HG03039 (cell line): ENCODE measurements around the gene FOXP4.

ENCODE experiments used
- ATAC-seq: cut with Tn5 transposase; IDR thresholded peaks from one replicate; pipeline ENCODE4 v1.9.1; 2021; ENCODE audit warnings: mild to moderate bottlenecking, moderate library complexity; ENCODE audit not compliant: unreplicated experiment

The FOXP4 gene

GRCh38 chr6:41623330-41623729 is 77.1 kb downstream of the FOXP4 start:
- ATAC-seq, result no peak

GRCh38 chr6:41624621-41625380 is 78.6 kb downstream of the FOXP4 start:
- ATAC-seq, result no peak

GRCh38 chr6:41625442-41625841 is 79.3 kb downstream of the FOXP4 start:
- no peak for ATAC-seq

DNA sequence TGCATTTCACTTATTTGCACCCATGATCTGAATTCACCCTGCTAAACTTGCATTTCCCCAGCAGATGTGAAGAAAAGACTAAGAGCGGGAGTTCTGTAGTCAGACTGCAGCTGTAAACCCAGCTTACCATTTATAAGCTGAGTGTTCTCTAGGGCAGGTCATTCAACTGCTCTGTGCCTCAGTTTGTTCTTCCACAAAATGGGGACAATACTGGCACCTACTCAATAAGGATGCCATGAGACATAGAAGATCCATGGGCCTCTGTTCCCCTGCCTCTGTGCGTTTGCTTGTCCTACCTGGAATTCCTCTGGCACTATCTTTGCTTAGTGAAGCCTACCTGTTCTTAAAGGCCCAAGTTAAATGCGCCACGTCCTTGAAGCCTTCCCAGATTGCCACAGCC is 79.8 kb downstream of the FOXP4 start:
- ATAC-seq, result no peak

DNA sequence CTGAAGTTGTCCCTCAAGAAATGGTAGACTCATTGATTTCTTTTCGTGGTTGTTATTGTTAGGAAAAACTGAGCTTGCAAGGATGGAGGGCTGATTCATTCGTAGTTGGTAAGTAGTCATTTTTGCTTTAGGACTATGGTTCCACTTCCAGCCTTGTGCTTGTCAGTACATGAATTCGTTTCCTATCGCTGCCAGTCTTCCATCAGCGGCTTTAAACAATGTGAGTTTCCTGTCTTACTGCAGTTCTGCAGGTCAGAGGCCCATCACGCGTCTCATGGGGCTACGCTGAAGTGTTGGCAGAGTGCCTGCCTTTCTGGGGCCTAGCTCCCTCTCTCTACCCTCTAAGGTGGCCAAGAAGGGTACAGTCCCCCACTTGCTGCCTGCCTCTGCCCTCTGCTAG is 80.7 kb downstream of the FOXP4 start:
- no peak for ATAC-seq

- ATAC-seq, result no peak
These were observed 82.9 kb downstream of the FOXP4 start for GRCh38 chr6:41629128-41629527.

GRCh38 chr6:41630069-41630468 is 83.9 kb downstream of the FOXP4 start:
- ATAC-seq, result no peak

- ATAC-seq, result no peak
These were observed 84.8 kb downstream of the FOXP4 start for GRCh38 chr6:41630946-41631345.

- ATAC-seq, result no peak
These were observed 87.0 kb downstream of the FOXP4 start for GRCh38 chr6:41633056-41633634.

DNA sequence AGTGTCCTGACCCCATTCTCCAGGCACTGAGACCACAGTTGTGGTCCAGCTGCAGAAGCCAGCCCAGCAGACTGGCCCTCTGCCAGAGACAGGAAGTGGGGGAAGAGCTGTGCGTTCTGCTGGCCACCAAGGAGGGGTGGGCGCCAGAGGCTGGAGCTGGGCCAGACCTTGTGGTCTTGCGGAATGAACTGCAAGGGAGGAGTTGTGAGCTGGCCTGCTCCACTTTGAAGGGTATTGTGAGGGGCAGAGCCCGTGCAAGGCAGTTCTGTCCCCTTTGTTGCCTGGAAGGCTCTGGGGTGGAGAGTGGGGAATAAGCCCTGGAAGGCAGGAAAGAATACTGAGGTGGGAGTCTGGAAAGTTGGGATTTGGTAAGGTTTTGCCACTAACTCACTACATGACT is 88.5 kb downstream of the FOXP4 start:
- ATAC-seq, result no peak

- ATAC-seq, result no peak
These were observed 89.2 kb downstream of the FOXP4 start for GRCh38 chr6:41635365-41635764.

GRCh38 chr6:41636833-41637193 is 90.6 kb downstream of the FOXP4 start:
- no peak for ATAC-seq

GRCh38 chr6:41637194-41638001 is 91.2 kb downstream of the FOXP4 start:
- no peak for ATAC-seq

- ATAC-seq, result no peak
These were observed 92.1 kb downstream of the FOXP4 start, which contains the start of gene MDFI for GRCh38 chr6:41638002-41638934. MDFI (plus strand) TSS chr6:41638468; CDS start chr6:41638750, 282 bp downstream.

GRCh38 chr6:41638935-41639808 is 93.0 kb downstream of the FOXP4 start:
- ATAC-seq, result no peak

- no peak for ATAC-seq
These were observed 93.7 kb downstream of the FOXP4 start for GRCh38 chr6:41639809-41640371.

DNA sequence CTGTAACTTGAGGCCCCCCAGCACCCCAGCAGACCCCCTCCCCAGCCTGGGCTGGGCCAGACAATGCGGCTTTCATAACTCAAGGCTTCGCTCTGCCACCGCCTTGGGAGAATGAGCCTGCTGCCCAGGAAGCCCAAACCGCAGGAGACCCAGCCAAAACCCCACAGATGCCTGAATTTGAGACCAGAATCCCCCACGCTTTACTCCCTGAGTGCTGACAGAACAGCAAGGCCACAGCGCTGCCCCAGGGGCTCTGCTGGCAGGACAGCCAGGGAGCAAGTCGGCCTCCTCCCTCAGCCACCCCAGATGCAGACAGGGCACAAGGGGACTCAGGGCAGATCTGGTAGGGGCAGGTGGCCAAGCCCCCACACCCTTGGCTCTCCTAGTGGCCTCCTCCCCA is 94.2 kb downstream of the FOXP4 start:
- no peak for ATAC-seq

DNA sequence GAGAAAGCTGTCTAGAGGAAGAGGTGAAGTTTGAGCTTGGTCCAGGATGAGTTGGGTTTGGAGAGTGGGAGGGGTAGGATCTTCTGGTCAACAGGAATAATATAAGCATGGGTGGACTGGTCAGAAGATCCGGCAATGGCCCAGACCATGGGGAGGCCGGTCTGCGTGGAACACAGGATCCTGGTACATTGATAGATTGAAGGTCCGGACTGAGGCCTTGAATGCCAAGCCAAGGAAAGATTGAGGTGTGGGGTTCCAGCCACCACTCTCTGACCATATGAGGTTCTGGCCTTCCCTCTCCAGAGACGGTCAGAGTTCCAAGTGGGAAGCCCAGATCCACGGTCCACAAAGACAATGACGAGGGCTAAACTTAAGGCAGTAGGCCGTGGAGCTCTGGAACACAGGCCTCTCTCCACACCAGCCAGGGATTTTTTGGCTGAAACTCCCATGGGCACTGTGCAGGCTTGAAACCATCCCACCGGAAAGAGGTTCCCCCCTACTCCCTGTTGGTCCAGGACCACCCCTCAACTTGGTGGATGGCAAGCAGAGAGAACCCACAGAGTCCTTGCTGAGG is 95.3 kb downstream of the FOXP4 start:
- no peak for ATAC-seq
